ENCODE measurements around the gene BCAT1.

DNA sequence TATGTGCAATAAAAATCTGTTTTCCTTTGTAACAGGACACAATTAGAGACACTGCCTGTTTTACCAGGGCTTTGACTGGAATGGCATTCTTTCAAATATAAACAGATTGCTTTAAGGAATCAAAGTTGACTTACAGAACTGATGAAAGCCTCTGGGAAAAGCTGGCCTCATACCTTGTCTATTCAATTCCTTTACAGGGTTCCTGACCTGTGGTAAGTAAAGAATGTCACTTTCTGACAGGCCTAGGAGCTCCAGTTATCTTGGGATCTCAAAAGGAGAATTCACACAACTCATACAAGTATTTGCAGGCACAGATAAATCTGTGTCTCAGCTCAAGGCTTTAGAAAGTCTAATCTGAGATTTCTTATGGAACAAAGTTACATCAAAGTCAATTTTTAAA, 88.4 kb downstream of the BCAT1 start:
- TF ChIP-seq, protein P1, sequence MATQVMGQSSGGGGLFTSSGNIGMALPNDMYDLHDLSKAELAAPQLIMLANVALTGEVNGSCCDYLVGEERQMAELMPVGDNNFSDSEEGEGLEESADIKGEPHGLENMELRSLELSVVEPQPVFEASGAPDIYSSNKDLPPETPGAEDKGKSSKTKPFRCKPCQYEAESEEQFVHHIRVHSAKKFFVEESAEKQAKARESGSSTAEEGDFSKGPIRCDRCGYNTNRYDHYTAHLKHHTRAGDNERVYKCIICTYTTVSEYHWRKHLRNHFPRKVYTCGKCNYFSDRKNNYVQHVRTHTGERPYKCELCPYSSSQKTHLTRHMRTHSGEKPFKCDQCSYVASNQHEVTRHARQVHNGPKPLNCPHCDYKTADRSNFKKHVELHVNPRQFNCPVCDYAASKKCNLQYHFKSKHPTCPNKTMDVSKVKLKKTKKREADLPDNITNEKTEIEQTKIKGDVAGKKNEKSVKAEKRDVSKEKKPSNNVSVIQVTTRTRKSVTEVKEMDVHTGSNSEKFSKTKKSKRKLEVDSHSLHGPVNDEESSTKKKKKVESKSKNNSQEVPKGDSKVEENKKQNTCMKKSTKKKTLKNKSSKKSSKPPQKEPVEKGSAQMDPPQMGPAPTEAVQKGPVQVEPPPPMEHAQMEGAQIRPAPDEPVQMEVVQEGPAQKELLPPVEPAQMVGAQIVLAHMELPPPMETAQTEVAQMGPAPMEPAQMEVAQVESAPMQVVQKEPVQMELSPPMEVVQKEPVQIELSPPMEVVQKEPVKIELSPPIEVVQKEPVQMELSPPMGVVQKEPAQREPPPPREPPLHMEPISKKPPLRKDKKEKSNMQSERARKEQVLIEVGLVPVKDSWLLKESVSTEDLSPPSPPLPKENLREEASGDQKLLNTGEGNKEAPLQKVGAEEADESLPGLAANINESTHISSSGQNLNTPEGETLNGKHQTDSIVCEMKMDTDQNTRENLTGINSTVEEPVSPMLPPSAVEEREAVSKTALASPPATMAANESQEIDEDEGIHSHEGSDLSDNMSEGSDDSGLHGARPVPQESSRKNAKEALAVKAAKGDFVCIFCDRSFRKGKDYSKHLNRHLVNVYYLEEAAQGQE (IDR thresholded peaks at IDR 0.05; ENCODE audit: insufficient read depth in 1 of 2, low read depth in 2 of 2, low read length in 1 of 2) = no peak
- TF ChIP-seq POLR2AphosphoS5 (IDR thresholded peaks at IDR 0.05; ENCODE audit: low read depth, low read length) (no peak), SIN3A (IDR thresholded peaks at IDR 0.05; ENCODE audit: borderline replicate concordance, insufficient read depth, low read depth, low read length) (no peak)
- TF ChIP-seq, protein P2, sequence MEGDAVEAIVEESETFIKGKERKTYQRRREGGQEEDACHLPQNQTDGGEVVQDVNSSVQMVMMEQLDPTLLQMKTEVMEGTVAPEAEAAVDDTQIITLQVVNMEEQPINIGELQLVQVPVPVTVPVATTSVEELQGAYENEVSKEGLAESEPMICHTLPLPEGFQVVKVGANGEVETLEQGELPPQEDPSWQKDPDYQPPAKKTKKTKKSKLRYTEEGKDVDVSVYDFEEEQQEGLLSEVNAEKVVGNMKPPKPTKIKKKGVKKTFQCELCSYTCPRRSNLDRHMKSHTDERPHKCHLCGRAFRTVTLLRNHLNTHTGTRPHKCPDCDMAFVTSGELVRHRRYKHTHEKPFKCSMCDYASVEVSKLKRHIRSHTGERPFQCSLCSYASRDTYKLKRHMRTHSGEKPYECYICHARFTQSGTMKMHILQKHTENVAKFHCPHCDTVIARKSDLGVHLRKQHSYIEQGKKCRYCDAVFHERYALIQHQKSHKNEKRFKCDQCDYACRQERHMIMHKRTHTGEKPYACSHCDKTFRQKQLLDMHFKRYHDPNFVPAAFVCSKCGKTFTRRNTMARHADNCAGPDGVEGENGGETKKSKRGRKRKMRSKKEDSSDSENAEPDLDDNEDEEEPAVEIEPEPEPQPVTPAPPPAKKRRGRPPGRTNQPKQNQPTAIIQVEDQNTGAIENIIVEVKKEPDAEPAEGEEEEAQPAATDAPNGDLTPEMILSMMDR (IDR thresholded peaks at IDR 0.05) = no peak
